Sigmoid colon (tissue), 7 donors: ENCODE measurements around the gene COL4A2. TPM values are rescaled to one million over a fixed set of nuclear protein-coding genes. Genes with fewer than 3 reads are reported as not detected.
"Not testable (repeated sequence)": the region's sequence is repeated elsewhere in the genome, so short reads cannot be mapped to it uniquely, and the experiment has no call there.

ENCODE experiments used
- DNase-seq: peaks from one replicate; pipeline ENCODE4 v3.0.0-alpha.2; 2019
- H3K27ac ChIP-seq, 4 donors: fragments of 200-600 bp; sonication (generic); one replicate each; pipeline ENCODE4 v1.5.1; 2016 to 2019; ENCODE audit warnings: mild to moderate bottlenecking in 1 of 4
- H3K27me3 ChIP-seq, 3 donors: fragments of 200-600 bp; sonication (generic); one replicate each; pipeline ENCODE4 v1.5.1; 2019; ENCODE audit warnings: mild to moderate bottlenecking in 1 of 3
- H3K36me3 ChIP-seq, 4 donors: fragments of 200-600 bp; sonication (generic); one replicate each; pipeline ENCODE4 v1.5.1; 2016 to 2019
- H3K4me1 ChIP-seq, 4 donors: fragments of 200-600 bp; sonication (generic); one replicate each; pipeline ENCODE4 v1.5.1; 2017 to 2019
- H3K4me3 ChIP-seq, 4 donors: fragments of 200-600 bp; sonication (generic); one replicate each; pipeline ENCODE4 v1.5.1; 2017 to 2019; ENCODE audit warnings: mild to moderate bottlenecking in 2 of 4, moderate library complexity in 1 of 4
- H3K9me3 ChIP-seq, 4 donors: fragments of 200-600 bp in 3 of 4; sonication (generic) in 3 of 4; one replicate each; pipeline versions ENCODE4 v1.5.1 to v1.6.1; 2013 to 2019
- EP300 ChIP-seq, 4 donors: sonication (generic); formaldehyde crosslinking; IDR thresholded peaks; one replicate each; pipeline ENCODE4 v1.6.1; 2017; ENCODE audit warnings: antibody characterized with exemption in 4 of 4
- POLR2A ChIP-seq, 2 donors: fragments of 450-650 bp; IDR thresholded peaks; one replicate each; pipeline ENCODE4 v1.6.1; 2016; ENCODE audit warnings: antibody characterized with exemption in 2 of 2, mild to moderate bottlenecking in 2 of 2, moderate library complexity in 2 of 2
- POLR2AphosphoS5 ChIP-seq, 4 donors: sonication (generic); formaldehyde crosslinking; IDR thresholded peaks; one replicate each; pipeline ENCODE4 v1.6.1; 2017; ENCODE audit warnings: antibody characterized with exemption in 4 of 4
- whole genome bisulfite sequencing, 2 donors: extraction: QIAGEN DNeasy Blood & Tissue Kit; methylation state at CpG; one replicate each; pipeline ENCODE4 v1.1.7; 2013; 5-methylcytosine and 5-hydroxymethylcytosine counted together
- intact Hi-C: fragments of 100-400 bp; cut with DNase I; formaldehyde crosslinking; loops from one replicate; pipeline ENCODE4 v1.15.1; 2023
- polyA plus RNA-seq, 3 donors: library from polyadenylated mRNA; stranded (reverse); fragments of 200-250 nt; gene quantifications; one replicate each; pipeline ENCODE4 v1.2.3, GENCODE V29; 2013
- total RNA-seq, 4 donors: library from RNA; depleted of rRNA; stranded (reverse); fragments of >200 nt; gene quantifications; one replicate each; pipeline ENCODE4 v1.1.0, GENCODE V29; 2016
- TF ChIP-seq, protein P1 (sequence below), 4 experiments: fragments of 450-650 bp in 3 of 4; fragments of 200-600 bp in 1 of 4; IDR thresholded peaks; one replicate each; pipeline ENCODE4 v1.5.1; 2016 to 2019; ENCODE audit warnings: antibody characterized with exemption in 4 of 4, mild to moderate bottlenecking in 3 of 4, moderate library complexity in 2 of 4
- donor health status: healthy with polysubstance abuse.
- donor health status: Bipolar disorder and iron deficiency.
- donor health status: healthy.

Gene COL4A2
- total and polyA plus RNA-seq, 7 donors: 24.0 to 1,039 (median 306) TPM

DNA sequence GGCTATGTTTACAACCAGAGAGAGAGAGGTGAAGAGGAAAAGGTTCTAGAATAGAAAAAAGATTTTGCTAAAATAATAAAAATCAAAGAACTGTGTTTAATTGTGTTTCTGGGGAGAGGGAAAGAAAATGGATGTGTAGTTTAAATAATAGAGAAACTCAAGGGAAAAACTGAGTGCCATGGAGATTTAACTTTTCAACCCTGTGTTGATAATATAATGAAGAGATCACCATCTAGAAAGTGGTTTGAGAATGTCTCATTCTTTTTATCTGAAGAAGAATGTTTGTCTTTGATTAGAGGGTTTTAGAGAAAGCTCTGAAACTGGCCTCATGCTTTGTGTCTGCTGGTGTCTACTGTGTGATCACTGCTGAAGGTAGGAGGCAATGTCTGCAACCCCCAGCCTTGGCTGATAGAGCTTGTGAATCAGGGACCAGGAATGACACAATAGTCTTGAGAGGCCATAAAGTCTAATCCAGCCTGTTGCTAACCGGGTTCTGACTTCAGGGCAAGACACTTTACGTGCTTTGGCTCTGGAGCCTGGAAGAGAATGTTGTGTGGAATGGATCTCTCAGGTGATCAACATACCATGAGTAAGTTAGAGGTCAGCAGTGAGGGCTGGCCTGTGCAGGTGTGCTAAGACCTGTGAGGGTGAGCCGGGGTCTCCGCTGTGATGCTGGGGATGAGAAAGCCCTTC lies 5.4 kb downstream of the COL4A2 start:
- TF ChIP-seq POLR2A (IDR thresholded peaks at IDR 0.05): peak in 1 of 2 donors; percentile 34
- peak; percentile 71 to 87 (median 73) for TF ChIP-seq POLR2AphosphoS5 (IDR thresholded peaks at IDR 0.05)
- TF ChIP-seq, protein P1, sequence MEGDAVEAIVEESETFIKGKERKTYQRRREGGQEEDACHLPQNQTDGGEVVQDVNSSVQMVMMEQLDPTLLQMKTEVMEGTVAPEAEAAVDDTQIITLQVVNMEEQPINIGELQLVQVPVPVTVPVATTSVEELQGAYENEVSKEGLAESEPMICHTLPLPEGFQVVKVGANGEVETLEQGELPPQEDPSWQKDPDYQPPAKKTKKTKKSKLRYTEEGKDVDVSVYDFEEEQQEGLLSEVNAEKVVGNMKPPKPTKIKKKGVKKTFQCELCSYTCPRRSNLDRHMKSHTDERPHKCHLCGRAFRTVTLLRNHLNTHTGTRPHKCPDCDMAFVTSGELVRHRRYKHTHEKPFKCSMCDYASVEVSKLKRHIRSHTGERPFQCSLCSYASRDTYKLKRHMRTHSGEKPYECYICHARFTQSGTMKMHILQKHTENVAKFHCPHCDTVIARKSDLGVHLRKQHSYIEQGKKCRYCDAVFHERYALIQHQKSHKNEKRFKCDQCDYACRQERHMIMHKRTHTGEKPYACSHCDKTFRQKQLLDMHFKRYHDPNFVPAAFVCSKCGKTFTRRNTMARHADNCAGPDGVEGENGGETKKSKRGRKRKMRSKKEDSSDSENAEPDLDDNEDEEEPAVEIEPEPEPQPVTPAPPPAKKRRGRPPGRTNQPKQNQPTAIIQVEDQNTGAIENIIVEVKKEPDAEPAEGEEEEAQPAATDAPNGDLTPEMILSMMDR (IDR thresholded peaks at IDR 0.05): no peak
- peak in 1 of 4 donors; percentile 59 for TF ChIP-seq EP300 (IDR thresholded peaks at IDR 0.05)
- Histone ChIP-seq H3K36me3 (peaks cover 0 to 22% (median 8%) of the 10 kb centered on the region in 4 donors), H3K9me3 (no peaks in the 10 kb centered on the region), H3K4me3 (peak overlapping the region in 3 of 4 donors; percentile 83 to 99 (median 98)), H3K4me1 (peaks cover 0 to 83% (median 78%) of the 10 kb centered on the region in 4 donors), H3K27ac (peak overlapping the region; percentile 98 to 100 (median 99)), H3K27me3 (no peaks in the 10 kb centered on the region)
- intact Hi-C loops: loop anchor here (2.0 kb wide), 1 partner anchor 26 kb away; no protein-coding TSS in a partner anchor
- 72 to 76% methylated on average over 4 of the region's 4 CpGs for WGBS, 2 donors
- peak; percentile 84 for DNase-seq

DNA sequence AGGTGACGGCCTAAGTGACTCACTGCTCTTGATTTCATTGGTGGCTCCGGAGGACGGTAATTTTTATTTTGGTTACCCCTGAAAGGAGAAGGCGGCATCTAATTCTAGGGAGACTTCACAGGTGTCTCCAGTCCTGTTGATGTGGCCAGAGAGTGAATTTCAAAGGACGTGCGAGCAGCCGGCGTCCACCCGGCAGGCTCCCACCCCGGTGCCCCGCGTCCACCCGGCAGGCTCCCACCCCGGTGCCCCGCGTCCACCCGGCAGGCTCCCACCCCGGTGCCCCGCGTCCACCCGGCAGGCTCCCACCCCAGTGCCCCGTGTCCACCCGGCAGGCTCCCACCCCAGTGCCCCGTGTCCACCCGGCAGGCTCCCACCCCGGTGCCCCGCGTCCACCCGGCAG lies 6.2 kb downstream of the COL4A2 start:
- WGBS, 2 donors: 92 to 96% methylated on average over 22 of the region's 29 CpGs
- intact Hi-C loops: loop anchor here (2.0 kb wide), 1 partner anchor 26 kb away; no protein-coding TSS in a partner anchor

DNA sequence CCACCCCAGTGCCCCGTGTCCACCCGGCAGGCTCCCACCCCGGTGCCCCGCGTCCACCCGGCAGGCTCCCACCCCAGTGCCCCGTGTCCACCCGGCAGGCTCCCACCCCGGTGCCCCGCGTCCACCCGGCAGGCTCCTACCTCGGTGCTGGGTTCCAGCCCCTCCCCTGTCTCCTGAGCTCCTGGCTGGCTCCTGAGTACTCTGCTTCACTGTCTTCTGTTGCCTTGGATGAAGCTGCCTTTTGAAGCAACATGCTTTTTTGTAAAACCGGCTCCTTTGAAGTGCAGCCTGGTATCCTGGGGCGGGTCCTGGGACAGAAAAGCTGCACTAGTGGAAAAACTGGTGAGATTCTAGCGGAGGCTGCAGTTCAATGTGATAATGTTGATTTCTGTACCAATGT lies 6.6 kb downstream of the COL4A2 start:
- H3K4me3 ChIP-seq: peak overlapping the region in 2 of 4 donors; percentile 16 to 98
- intact Hi-C loops: loop anchor here (2.0 kb wide), 1 partner anchor 25 kb away; no protein-coding TSS in a partner anchor
- H3K9me3 ChIP-seq, H3K27me3 ChIP-seq: not testable (repeated sequence)
- H3K27ac ChIP-seq: peak overlapping the region; percentile 77 to 100 (median 87)
- peak; percentile 50 for DNase-seq
- 69 to 70% methylated on average over 10 of the region's 16 CpGs for WGBS, 2 donors
- H3K36me3 ChIP-seq: peaks cover 0 to 22% (median 8%) of the 10 kb centered on the region in 4 donors
- peak in 2 of 4 donors; percentile 16 to 27 for TF ChIP-seq POLR2AphosphoS5 (IDR thresholded peaks at IDR 0.05)
- H3K4me1 ChIP-seq: peaks cover 0 to 96% (median 90%) of the 10 kb centered on the region in 4 donors

More for the DNA sequence above, 6.2 kb downstream of the COL4A2 start:
- peak overlapping the region; percentile 98 to 100 (median 99) for H3K27ac ChIP-seq
- peak overlapping the region in 3 of 4 donors; percentile 11 to 98 (median 23) for H3K4me3 ChIP-seq
- H3K4me1 ChIP-seq: peaks cover 0 to 91% (median 85%) of the 10 kb centered on the region in 4 donors
- H3K9me3 ChIP-seq, H3K27me3 ChIP-seq, DNase-seq: not testable (repeated sequence)
- H3K36me3 ChIP-seq: peaks cover 0 to 22% (median 8%) of the 10 kb centered on the region in 4 donors

DNA sequence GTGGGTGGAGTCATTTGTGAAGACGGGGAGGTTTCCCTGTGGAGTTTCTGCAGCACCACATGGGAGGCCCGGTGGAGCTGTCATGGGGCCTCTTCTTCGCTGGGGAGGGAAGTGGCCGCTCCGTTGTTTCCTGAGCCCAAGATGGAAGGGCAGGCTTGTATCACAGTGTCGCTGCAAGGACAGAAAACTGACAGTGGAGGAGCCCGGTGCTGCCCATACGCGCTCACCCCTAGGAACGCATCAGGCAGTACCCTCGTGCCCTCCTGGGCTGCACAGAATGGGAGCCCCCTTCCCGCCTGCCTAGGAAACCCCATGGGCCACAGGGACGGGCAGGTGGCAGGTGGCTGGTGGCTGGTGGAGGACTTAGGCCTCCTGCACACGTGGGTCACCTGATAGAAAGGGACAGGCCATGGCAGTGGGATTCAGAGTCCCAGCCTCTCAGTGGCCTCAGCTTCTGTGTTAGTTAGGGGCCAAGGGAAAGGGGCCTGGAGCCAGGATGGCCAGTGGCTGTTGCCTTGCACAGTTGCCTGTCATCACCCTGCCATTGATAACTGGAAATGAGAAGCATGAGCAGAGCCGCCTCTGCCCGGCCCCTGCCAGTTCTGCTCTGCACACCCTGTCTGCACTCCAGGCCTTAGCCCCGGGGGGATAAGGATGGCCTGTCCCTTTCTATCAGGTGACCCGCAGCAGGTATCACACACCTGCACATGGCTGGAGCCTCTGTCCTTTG lies 7.6 kb downstream of the COL4A2 start:
- Histone ChIP-seq H3K4me1 (peaks cover 0 to 96% (median 93%) of the 10 kb centered on the region in 4 donors), H3K27ac (peak overlapping the region; percentile 77 to 100 (median 87)), H3K27me3 (no peaks in the 10 kb centered on the region), H3K36me3 (peaks cover 0 to 22% (median 8%) of the 10 kb centered on the region in 4 donors), H3K9me3 (no peaks in the 10 kb centered on the region), H3K4me3 (peak overlapping the region in 1 of 4 donors; percentile 98)
- peak; percentile 64 for DNase-seq
- TF ChIP-seq, protein P1 (IDR thresholded peaks at IDR 0.05): no peak
- TF ChIP-seq POLR2AphosphoS5 (IDR thresholded peaks at IDR 0.05): peak in 3 of 4 donors; percentile 0 to 15 (median 13)
- WGBS, 2 donors: 87 to 93% methylated on average over 18 of the region's 18 CpGs
- intact Hi-C loops: no loop called here

DNA sequence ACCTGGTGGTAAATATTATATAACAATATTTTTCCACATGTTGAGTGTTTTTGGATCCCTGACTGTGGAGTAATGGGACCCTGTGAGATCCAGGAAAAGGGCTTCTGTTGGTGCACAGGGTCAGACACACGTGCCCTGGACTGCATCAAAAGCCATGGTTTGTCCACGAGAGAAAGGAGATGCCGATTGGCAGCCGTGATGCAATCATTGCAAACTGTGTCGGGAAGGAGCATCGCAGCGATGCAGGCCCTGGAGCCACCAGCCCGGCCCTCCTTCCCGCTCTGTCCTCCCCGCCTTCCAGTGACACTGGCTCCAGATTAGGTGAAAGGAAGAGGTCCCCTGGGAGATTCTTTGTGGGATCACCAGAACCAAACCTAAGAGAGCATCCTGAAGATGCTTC lies 9.1 kb downstream of the COL4A2 start:
- Histone ChIP-seq H3K36me3 (peaks cover 0 to 22% (median 8%) of the 10 kb centered on the region in 4 donors), H3K4me1 (peaks cover 0 to 96% (median 92%) of the 10 kb centered on the region in 4 donors), H3K27ac (peak overlapping the region; percentile 77 to 100 (median 87)), H3K9me3 (no peaks in the 10 kb centered on the region), H3K27me3 (no peaks in the 10 kb centered on the region), H3K4me3 (no peak overlapping the region)
- 88 to 95% methylated on average over 10 of the region's 10 CpGs for WGBS, 2 donors
- DNase-seq: peak; percentile 65
- intact Hi-C loops: no loop called here
- TF ChIP-seq, protein P1 (IDR thresholded peaks at IDR 0.05): no peak
- no peak for TF ChIP-seq EP300 (IDR thresholded peaks at IDR 0.05)
- no peak for TF ChIP-seq POLR2A (IDR thresholded peaks at IDR 0.05)
- TF ChIP-seq POLR2AphosphoS5 (IDR thresholded peaks at IDR 0.05): no peak
